Cardiac fibroblast (primary cell): ENCODE results near the gene PCDHGA7.

Experiments used
- DNase-seq, 2 donors: peaks; one replicate each; pipeline versions ENCODE4 v3.0.0 to v3.0.0-alpha.2; 2010; ENCODE audit warnings: low read depth in 2 of 2
- H3K4me3 ChIP-seq, 2 donors: replicated peaks in 1 of 2; 1 replicate in 1 of 2; 2 replicates in 1 of 2; pipeline ENCODE4 v1.5.1; 2011; ENCODE audit warnings: low read depth in 2 of 2, low read length in 2 of 2, mild to moderate bottlenecking in 2 of 2, moderate library complexity in 1 of 2
- CTCF ChIP-seq: IDR thresholded peaks from one replicate; pipeline ENCODE4 v1.5.1; 2011; ENCODE audit warnings: low read depth, mild to moderate bottlenecking, low read length, inconsistent platforms

Gene PCDHGA7

GRCh38 chr5:141384471-141385267 is 2.1 kb downstream of the PCDHGA7 start:
- TF ChIP-seq CTCF, result no peak
- DNase-seq, result no peak
- no peak overlapping the region for H3K4me3 ChIP-seq

GRCh38 chr5:141387557-141388311 is 5.2 kb downstream of the PCDHGA7 start, which contains the start of gene PCDHGB4:
PCDHGB4 (plus strand) TSS chr5:141387698; CDS start chr5:141387885, 187 bp downstream.
- peak; percentile 52 to 69 for DNase-seq
- H3K4me3 ChIP-seq, result peak within 1 kb of the TSS; percentile 16 to 42
- TF ChIP-seq CTCF, result peak; percentile 62

- no peak for TF ChIP-seq CTCF
- no peak for DNase-seq
- no peak overlapping the region for H3K4me3 ChIP-seq
These were observed 6.1 kb downstream of the PCDHGA7 start for GRCh38 chr5:141388661-141389060.

GRCh38 chr5:141389153-141390042 is 6.9 kb downstream of the PCDHGA7 start:
- DNase-seq, result no peak
- TF ChIP-seq CTCF, result no peak
- no peak overlapping the region for H3K4me3 ChIP-seq

- no peak for DNase-seq
- TF ChIP-seq CTCF, result peak; percentile 12
- H3K4me3 ChIP-seq, result peak within 1 kb of the TSS; percentile 2 to 14
These were observed 10.1 kb downstream of the PCDHGA7 start, which contains the start of gene PCDHGA8 for GRCh38 chr5:141392429-141393198. PCDHGA8 (plus strand) TSS chr5:141392633; CDS start chr5:141392814, 181 bp downstream.
